ENCODE results near the gene MALL. TPM values are rescaled to one million over a fixed set of nuclear protein-coding genes. Genes with fewer than 3 reads are reported as not detected.

MALL gene
- total and polyA plus RNA-seq, 2 of the 8 experiments (the other 6 are each of a cell fraction or from before 2014, with no cell fraction given): 3.9 to 8.0 TPM

- Histone ChIP-seq H3K18ac (ENCODE audit: extremely low read depth, low read length) (no peak overlapping the region), H4K20me1 (replicated peaks in 1 of 2; ENCODE audit: control insufficient read depth in 1 of 2, insufficient read depth in 2 of 2, low read length in 2 of 2) (no peaks in the 10 kb centered on the region), H2BK5ac (ENCODE audit: low read depth, low read length) (no peak overlapping the region), H3K27me3 (replicated peaks in 1 of 4; ENCODE audit: control insufficient read depth in 3 of 4, extremely low read depth in 1 of 4, insufficient read depth in 3 of 4, low read length in 3 of 4) (no peaks in the 10 kb centered on the region), H2BK12ac (ENCODE audit: low read depth, low read length) (no peak overlapping the region), H3K9ac (replicated peaks in 1 of 4; ENCODE audit: extremely low read depth in 1 of 4, low read depth in 3 of 4, low read length in 3 of 4) (no peak overlapping the region), H3K79me1 (ENCODE audit: low read depth, low read length) (no peaks in the 10 kb centered on the region), H4K8ac (ENCODE audit: extremely low read depth, insufficient read depth, low read length) (no peak overlapping the region), H2BK20ac (ENCODE audit: low read length) (no peak overlapping the region), H4K5ac (ENCODE audit: insufficient read length, low read depth, low read length) (no peak overlapping the region), H3K27ac (ENCODE audit: low read depth, low read length) (no peak overlapping the region), H3K56ac (replicated peaks; ENCODE audit: insufficient read length, low read depth, low read length) (no peak overlapping the region), H2AFZ (ENCODE audit: low read length) (no peak overlapping the region), H3K4me2 (ENCODE audit: insufficient read depth in 1 of 2, low read depth in 2 of 2, low read length in 2 of 2) (no peak overlapping the region), H3K23me2 (ENCODE audit: low read depth, low read length) (no peaks in the 10 kb centered on the region), H3K4me3 (ENCODE audit: extremely low read depth in 1 of 4, insufficient read depth in 2 of 4, low read depth in 3 of 4, low read length in 4 of 4) (no peak overlapping the region), H3K4me1 (replicated peaks in 1 of 4; ENCODE audit: control insufficient read depth in 3 of 4, insufficient read depth in 4 of 4, low read length in 3 of 4) (no peaks in the 10 kb centered on the region), H3K79me2 (ENCODE audit: control insufficient read depth in 1 of 2, insufficient read depth in 2 of 2, low read length in 2 of 2) (no peaks in the 10 kb centered on the region), H3K14ac (ENCODE audit: insufficient read length) (no peak overlapping the region), H3K36me3 (ENCODE audit: control insufficient read depth in 2 of 4, insufficient read depth in 4 of 4, low read length in 3 of 4) (no peaks in the 10 kb centered on the region), H2AK5ac (ENCODE audit: low read depth, low read length) (no peak overlapping the region), H2BK120ac (replicated peaks; ENCODE audit: low read depth, low read length) (no peak overlapping the region), H4K91ac (replicated peaks; ENCODE audit: insufficient read length, low read length) (no peak overlapping the region), H3K9me3 (ENCODE audit: insufficient read depth in 2 of 2, low read depth in 1 of 2, low read length in 1 of 2) (peaks cover 3 to 7% of the 10 kb centered on the region in 2 experiments; a peak in 2 of 4 replicates), H2BK15ac (ENCODE audit: low read length) (no peak overlapping the region), H3K23ac (ENCODE audit: insufficient read length) (no peak overlapping the region), H3K4ac (replicated peaks; ENCODE audit: insufficient read length, low read depth, low read length) (no peak overlapping the region)
- CTCF ChIA-PET (ENCODE audit: partially characterized antibody): interaction anchor here (1.1 to 2.3 kb wide), 3 partner anchors 8 to 18 kb away, joined by 3 to 9 read pairs (median 8); partner anchors contain the start of gene MALL
- 93% methylated on average over 6 of the region's 6 CpGs; no CpG with 5 or more reads in 1 of the 2 experiments for WGBS, 2 experiments (ENCODE audit: extremely low coverage in 1 of 2, insufficient coverage in 1 of 2, insufficient read length in 1 of 2, insufficient replicate concordance in 2 of 2, low coverage in 1 of 2, low lambda C conversion rate in 2 of 2, missing lambda C conversion rate in 1 of 2)
- FAIRE-seq: no peak
- POLR2A ChIA-PET (ENCODE audit: partially characterized antibody): no interaction called here
- no peak for DNase-seq (ENCODE audit: low read depth in 1 of 2, low spot score in 2 of 2)
- TF ChIP-seq CTCF (IDR thresholded peaks at IDR 0.05; ENCODE audit: control extremely low read depth in 1 of 3, insufficient read depth in 1 of 3, low read depth in 1 of 3, low read length in 3 of 3): no peak
- TF ChIP-seq, protein P1, sequence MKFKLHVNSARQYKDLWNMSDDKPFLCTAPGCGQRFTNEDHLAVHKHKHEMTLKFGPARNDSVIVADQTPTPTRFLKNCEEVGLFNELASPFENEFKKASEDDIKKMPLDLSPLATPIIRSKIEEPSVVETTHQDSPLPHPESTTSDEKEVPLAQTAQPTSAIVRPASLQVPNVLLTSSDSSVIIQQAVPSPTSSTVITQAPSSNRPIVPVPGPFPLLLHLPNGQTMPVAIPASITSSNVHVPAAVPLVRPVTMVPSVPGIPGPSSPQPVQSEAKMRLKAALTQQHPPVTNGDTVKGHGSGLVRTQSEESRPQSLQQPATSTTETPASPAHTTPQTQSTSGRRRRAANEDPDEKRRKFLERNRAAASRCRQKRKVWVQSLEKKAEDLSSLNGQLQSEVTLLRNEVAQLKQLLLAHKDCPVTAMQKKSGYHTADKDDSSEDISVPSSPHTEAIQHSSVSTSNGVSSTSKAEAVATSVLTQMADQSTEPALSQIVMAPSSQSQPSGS (IDR thresholded peaks at IDR 0.05; ENCODE audit: low read length): no peak
- no peak for TF ChIP-seq BACH1 (IDR thresholded peaks at IDR 0.05; ENCODE audit: low read length)
- TF ChIP-seq ASH2L (IDR thresholded peaks at IDR 0.05; ENCODE audit: low read length): no peak
- TF ChIP-seq CHD1 (IDR thresholded peaks at IDR 0.05; ENCODE audit: low read depth, low read length): no peak
- TF ChIP-seq SP2 (IDR thresholded peaks at IDR 0.05; ENCODE audit: low read length): no peak
- TF ChIP-seq JUND (IDR thresholded peaks at IDR 0.05; ENCODE audit: low read length): no peak
- TF ChIP-seq CBX5 (IDR thresholded peaks at IDR 0.05; ENCODE audit: low read depth, low read length): no peak
- TF ChIP-seq EGR1 (IDR thresholded peaks at IDR 0.05; ENCODE audit: borderline replicate concordance, low read depth, low read length): no peak
- TF ChIP-seq RBBP5 (IDR thresholded peaks at IDR 0.05; ENCODE audit: borderline replicate concordance, low read depth, low read length): no peak
- no peak for TF ChIP-seq SUZ12 (IDR thresholded peaks at IDR 0.05; ENCODE audit: low read length)
Observed at GRCh38 chr2:110106642-110107041, 9.0 kb downstream of the MALL start.
